GM12875 (cell line): Measurements from ENCODE around the gene MEGF6.

Experiments
- H3K4me3 ChIP-seq: one replicate; pipeline ENCODE4 v1.5.1; 2011; ENCODE audit warnings: low read depth, low read length, control low read depth
- CTCF ChIP-seq: IDR thresholded peaks from 2 replicates; pipeline ENCODE4 v1.5.1; 2011; ENCODE audit warnings: low read depth, mild to moderate bottlenecking, control low read depth, inconsistent platforms, low read length, moderate library complexity, borderline replicate concordance; ENCODE audit not compliant: insufficient read depth

The MEGF6 gene

GRCh38 chr1:3611170-3612019, at the start of gene MEGF6:
TSS of gene MEGF6 (minus strand) at chr1:3611508. CDS start at chr1:3611268, 240 bp downstream.
- TF ChIP-seq CTCF = no peak
- no peak within 1 kb of the TSS for H3K4me3 ChIP-seq

- no peak for TF ChIP-seq CTCF
Observed at GRCh38 chr1:3660704-3661103, 49.4 kb upstream of the MEGF6 start.

GRCh38 chr1:3659093-3659492, 47.8 kb upstream of the MEGF6 start:
- TF ChIP-seq CTCF = no peak

More at GRCh38 chr1:3660704-3661103, 49.4 kb upstream of the MEGF6 start:
- no peak overlapping the region for H3K4me3 ChIP-seq

GRCh38 chr1:3658231-3658615, 46.9 kb upstream of the MEGF6 start:
- TF ChIP-seq CTCF = no peak
- H3K4me3 ChIP-seq = no peak overlapping the region

More at GRCh38 chr1:3659093-3659492, 47.8 kb upstream of the MEGF6 start:
- no peak overlapping the region for H3K4me3 ChIP-seq

GRCh38 chr1:3657578-3658230, 46.4 kb upstream of the MEGF6 start:
- no peak overlapping the region for H3K4me3 ChIP-seq
- TF ChIP-seq CTCF = no peak

- no peak overlapping the region for H3K4me3 ChIP-seq
- TF ChIP-seq CTCF = no peak
Observed at GRCh38 chr1:3657096-3657475, 45.8 kb upstream of the MEGF6 start.
